ENCODE results near the gene AFDN. TPM values are rescaled to one million over a fixed set of nuclear protein-coding genes. Genes with fewer than 3 reads are reported as not detected.

The AFDN gene
- total RNA-seq, 1 experiment from 2014 or later: 107 TPM

DNA sequence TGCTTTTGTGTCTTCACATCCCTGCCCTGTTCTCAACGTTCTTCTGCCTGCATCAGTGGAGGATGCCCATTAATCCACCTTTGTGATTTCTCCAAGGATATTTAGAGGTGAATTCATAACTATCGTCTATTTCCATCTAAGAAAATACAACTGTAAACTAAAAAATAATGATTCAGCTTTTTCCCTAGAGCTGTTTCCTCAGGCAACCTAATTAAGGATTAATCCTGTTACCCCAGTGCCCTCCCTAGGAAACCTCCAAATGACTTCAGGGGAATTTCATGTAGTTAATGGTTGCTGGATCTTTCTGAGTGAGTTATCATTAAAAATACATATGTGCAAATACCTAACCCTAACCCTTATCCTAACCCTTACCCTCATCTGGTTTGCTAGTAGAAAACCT is 14.6 kb upstream of the AFDN start:
- intact Hi-C loops (cut with micrococcal nuclease; ENCODE audit: unreplicated experiment): no loop called here
- Histone ChIP-seq H3K27ac (ENCODE audit: low read depth, low read length, poor library complexity, severe bottlenecking) (no peak overlapping the region), H3K36me3 (ENCODE audit: insufficient read depth, low read length, poor library complexity, severe bottlenecking) (no peaks in the 10 kb centered on the region), H3K27me3 (replicated peaks; ENCODE audit: insufficient read depth, low read depth, low read length, poor library complexity) (no peaks in the 10 kb centered on the region), H3K4me1 (ENCODE audit: insufficient read depth, low read length, poor library complexity, severe bottlenecking) (peaks cover 8% of the 10 kb centered on the region), H3K4me3 (ENCODE audit: low read depth, low read length, poor library complexity, severe bottlenecking) (no peak overlapping the region), H3K9me3 (ENCODE audit: low read depth, low read length, poor library complexity, severe bottlenecking) (no peaks in the 10 kb centered on the region)
- DNase-seq (ENCODE audit: low spot score): no peak
- POLR2A ChIA-PET (ENCODE audit: low non-redundant PET): no interaction called here
- no TSS peak for BruUV-seq (replicated peaks)
- TF ChIP-seq EZH2 (IDR thresholded peaks at IDR 0.05; ENCODE audit: borderline replicate concordance, low read depth, low read length, poor library complexity, severe bottlenecking): no peak
- TF ChIP-seq, protein P1, sequence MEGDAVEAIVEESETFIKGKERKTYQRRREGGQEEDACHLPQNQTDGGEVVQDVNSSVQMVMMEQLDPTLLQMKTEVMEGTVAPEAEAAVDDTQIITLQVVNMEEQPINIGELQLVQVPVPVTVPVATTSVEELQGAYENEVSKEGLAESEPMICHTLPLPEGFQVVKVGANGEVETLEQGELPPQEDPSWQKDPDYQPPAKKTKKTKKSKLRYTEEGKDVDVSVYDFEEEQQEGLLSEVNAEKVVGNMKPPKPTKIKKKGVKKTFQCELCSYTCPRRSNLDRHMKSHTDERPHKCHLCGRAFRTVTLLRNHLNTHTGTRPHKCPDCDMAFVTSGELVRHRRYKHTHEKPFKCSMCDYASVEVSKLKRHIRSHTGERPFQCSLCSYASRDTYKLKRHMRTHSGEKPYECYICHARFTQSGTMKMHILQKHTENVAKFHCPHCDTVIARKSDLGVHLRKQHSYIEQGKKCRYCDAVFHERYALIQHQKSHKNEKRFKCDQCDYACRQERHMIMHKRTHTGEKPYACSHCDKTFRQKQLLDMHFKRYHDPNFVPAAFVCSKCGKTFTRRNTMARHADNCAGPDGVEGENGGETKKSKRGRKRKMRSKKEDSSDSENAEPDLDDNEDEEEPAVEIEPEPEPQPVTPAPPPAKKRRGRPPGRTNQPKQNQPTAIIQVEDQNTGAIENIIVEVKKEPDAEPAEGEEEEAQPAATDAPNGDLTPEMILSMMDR (conservative IDR thresholded peaks at IDR 0.05; ENCODE audit: low read depth, low read length): no peak
- CTCF ChIA-PET: no interaction called here

DNA sequence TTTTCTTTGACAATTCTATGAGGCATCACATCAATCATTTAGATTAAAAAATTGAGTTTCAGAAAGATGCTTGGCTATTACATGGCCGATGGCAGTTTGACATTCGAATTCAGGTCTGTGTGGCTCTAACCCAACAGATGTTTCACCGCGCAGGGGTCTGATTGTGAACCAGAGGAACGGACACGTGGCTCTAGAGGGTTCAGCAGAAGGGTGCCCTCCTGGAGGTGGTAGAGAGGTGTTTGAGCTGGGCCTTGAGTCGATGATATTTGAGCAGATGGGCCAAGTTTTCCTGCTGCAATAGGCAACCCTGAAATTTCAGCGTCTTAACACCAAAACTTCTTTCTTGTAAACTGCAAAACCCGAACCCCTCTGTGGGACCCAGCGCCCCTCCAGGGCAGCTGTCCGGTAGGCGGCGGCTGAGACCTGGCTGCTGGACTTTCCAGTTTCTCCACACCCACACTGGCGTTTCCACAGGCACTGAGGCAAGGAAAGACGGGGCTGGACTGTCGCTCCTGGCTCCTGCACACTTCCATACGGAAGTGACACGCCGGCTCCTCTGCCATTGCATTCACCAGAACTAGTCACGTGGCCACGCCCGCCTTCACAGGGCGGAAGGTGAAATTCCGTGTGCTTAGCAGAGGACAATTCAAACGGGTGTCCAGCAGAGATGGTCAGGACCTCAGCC is 11.3 kb upstream of the AFDN start:
- TF ChIP-seq, protein P1 (conservative IDR thresholded peaks at IDR 0.05; ENCODE audit: low read depth, low read length): no peak
- TF ChIP-seq EZH2 (IDR thresholded peaks at IDR 0.05; ENCODE audit: borderline replicate concordance, low read depth, low read length, poor library complexity, severe bottlenecking): no peak
- BruUV-seq (replicated peaks): no TSS peak
- H3K36me3 ChIP-seq (ENCODE audit: insufficient read depth, low read length, poor library complexity, severe bottlenecking): no peaks in the 10 kb centered on the region
- DNase-seq (ENCODE audit: low spot score): no peak
- ChIA-PET CTCF (no interaction called here), POLR2A (ENCODE audit: low non-redundant PET) (interaction anchor here (0.7 kb wide), 1 partner anchor 283 kb away, joined by 8 read pairs; no protein-coding TSS in a partner anchor)
- H3K4me1 ChIP-seq (ENCODE audit: insufficient read depth, low read length, poor library complexity, severe bottlenecking): peaks cover 8% of the 10 kb centered on the region
- H3K4me3 ChIP-seq (ENCODE audit: low read depth, low read length, poor library complexity, severe bottlenecking): no peak overlapping the region
- H3K27me3 ChIP-seq (replicated peaks; ENCODE audit: insufficient read depth, low read depth, low read length, poor library complexity): no peaks in the 10 kb centered on the region
- intact Hi-C loops (cut with micrococcal nuclease; ENCODE audit: unreplicated experiment): no loop called here
- no peaks in the 10 kb centered on the region for H3K9me3 ChIP-seq (ENCODE audit: low read depth, low read length, poor library complexity, severe bottlenecking)
- H3K27ac ChIP-seq (ENCODE audit: low read depth, low read length, poor library complexity, severe bottlenecking): no peak overlapping the region

DNA sequence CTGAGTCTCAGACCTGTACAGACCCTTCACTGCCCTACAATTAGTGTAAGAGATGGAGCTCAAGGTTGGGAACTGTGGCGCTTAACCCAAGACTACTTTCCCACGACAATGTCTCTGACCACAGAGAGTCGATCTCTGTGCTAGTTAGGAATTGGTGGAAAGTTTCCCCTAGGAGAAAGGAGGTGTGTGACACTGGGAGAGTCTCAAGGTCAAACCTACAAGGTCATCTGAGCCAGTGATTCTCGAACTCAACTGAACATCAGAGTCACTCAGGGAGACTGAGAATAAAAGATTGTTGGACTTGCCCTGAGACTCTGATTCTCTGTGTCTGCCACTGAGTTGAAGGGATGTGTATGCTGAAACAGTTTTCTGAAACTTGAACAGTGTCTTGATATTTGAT is 9.7 kb upstream of the AFDN start:
- no peak for DNase-seq (ENCODE audit: low spot score)
- H3K4me3 ChIP-seq (ENCODE audit: low read depth, low read length, poor library complexity, severe bottlenecking): no peak overlapping the region
- intact Hi-C loops (cut with micrococcal nuclease; ENCODE audit: unreplicated experiment): no loop called here
- H3K9me3 ChIP-seq (ENCODE audit: low read depth, low read length, poor library complexity, severe bottlenecking): no peaks in the 10 kb centered on the region
- TF ChIP-seq, protein P1 (conservative IDR thresholded peaks at IDR 0.05; ENCODE audit: low read depth, low read length): no peak
- TF ChIP-seq EZH2 (IDR thresholded peaks at IDR 0.05; ENCODE audit: borderline replicate concordance, low read depth, low read length, poor library complexity, severe bottlenecking): no peak
- H3K4me1 ChIP-seq (ENCODE audit: insufficient read depth, low read length, poor library complexity, severe bottlenecking): peaks cover 4% of the 10 kb centered on the region
- H3K27ac ChIP-seq (ENCODE audit: low read depth, low read length, poor library complexity, severe bottlenecking): no peak overlapping the region
- H3K36me3 ChIP-seq (ENCODE audit: insufficient read depth, low read length, poor library complexity, severe bottlenecking): no peaks in the 10 kb centered on the region
- BruUV-seq (replicated peaks): no TSS peak
- CTCF ChIA-PET: no interaction called here
- POLR2A ChIA-PET (ENCODE audit: low non-redundant PET): no interaction called here
- no peaks in the 10 kb centered on the region for H3K27me3 ChIP-seq (replicated peaks; ENCODE audit: insufficient read depth, low read depth, low read length, poor library complexity)
